Measurements from ENCODE around the gene MFGE8. TPM values are rescaled to one million over a fixed set of nuclear protein-coding genes. Genes with fewer than 3 reads are reported as not detected.

The MFGE8 gene
- total RNA-seq, 6 donors from 2014 or later = 87.8 to 423 (median 144) TPM

GRCh38 chr15:88859550-88859949, 53.6 kb downstream of the MFGE8 start:
- Histone ChIP-seq H3K4me3 (no peak overlapping the region), H3K9me3 (no peaks in the 10 kb centered on the region), H3K27me3 (no peaks in the 10 kb centered on the region), H3K36me3 (no peaks in the 10 kb centered on the region), H3K27ac (no peak overlapping the region), H3K4me1 (no peaks in the 10 kb centered on the region)
- ATAC-seq (ENCODE audit: low FRiP score in 2 of 2) (no peak), DNase-seq (no peak)
- TF ChIP-seq POLR2A (IDR thresholded peaks at IDR 0.05) = no peak
- 38 to 59% methylated on average over 7 of the region's 7 CpGs for WGBS, 2 donors

- WGBS, 2 donors = 60 to 92% methylated on average over 1 to 11 of the region's 11 CpGs
- Histone ChIP-seq H3K9me3 (no peaks in the 10 kb centered on the region), H3K27me3 (no peaks in the 10 kb centered on the region), H3K27ac (no peak overlapping the region), H3K4me3 (no peak overlapping the region), H3K36me3 (no peaks in the 10 kb centered on the region), H3K4me1 (no peaks in the 10 kb centered on the region)
- ATAC-seq (ENCODE audit: low FRiP score in 2 of 2) (no peak), DNase-seq (no peak)
- no peak for TF ChIP-seq POLR2AphosphoS5 (IDR thresholded peaks at IDR 0.05)
- TF ChIP-seq CTCF (IDR thresholded peaks at IDR 0.05) = no peak
- TF ChIP-seq POLR2A (IDR thresholded peaks at IDR 0.05) = no peak
- TF ChIP-seq EP300 (IDR thresholded peaks at IDR 0.05) = no peak
Measured at GRCh38 chr15:88858934-88859333, 54.2 kb downstream of the MFGE8 start.

GRCh38 chr15:88852476-88852875, 60.7 kb downstream of the MFGE8 start:
- DNase-seq (no peak), ATAC-seq (ENCODE audit: low FRiP score in 2 of 2) (no peak)
- no peak overlapping the region for H3K27ac ChIP-seq
- H3K36me3 ChIP-seq = no peaks in the 10 kb centered on the region
- H3K4me1 ChIP-seq = no peaks in the 10 kb centered on the region
- no peaks in the 10 kb centered on the region for H3K9me3 ChIP-seq
- H3K27me3 ChIP-seq = peaks cover 0 to 6% (median 0%) of the 10 kb centered on the region in 4 donors
- H3K4me3 ChIP-seq = no peak overlapping the region
- TF ChIP-seq CTCF (IDR thresholded peaks at IDR 0.05) = no peak
- TF ChIP-seq EP300 (IDR thresholded peaks at IDR 0.05) = no peak
- no peak for TF ChIP-seq POLR2AphosphoS5 (IDR thresholded peaks at IDR 0.05)
- no peak for TF ChIP-seq POLR2A (IDR thresholded peaks at IDR 0.05)

- Histone ChIP-seq H3K36me3 (no peaks in the 10 kb centered on the region), H3K4me3 (no peak overlapping the region), H3K9me3 (no peaks in the 10 kb centered on the region), H3K4me1 (no peaks in the 10 kb centered on the region), H3K27ac (no peak overlapping the region), H3K27me3 (peaks cover 0 to 6% (median 0%) of the 10 kb centered on the region in 4 donors)
- peak in 1 of 2 donors; percentile 74 for DNase-seq
- whole genome bisulfite sequencing, 2 donors = 55 to 87% methylated on average over 2 to 21 of the region's 22 CpGs
- no peak for TF ChIP-seq POLR2A (IDR thresholded peaks at IDR 0.05)
- no peak for TF ChIP-seq EP300 (IDR thresholded peaks at IDR 0.05)
- TF ChIP-seq POLR2AphosphoS5 (IDR thresholded peaks at IDR 0.05) = no peak
- no peak for ATAC-seq (ENCODE audit: low FRiP score in 2 of 2)
Measured at GRCh38 chr15:88849376-88850072, 63.7 kb downstream of the MFGE8 start.

Other genes with a start within 250 kb of the MFGE8 start
- 1 to 10 TPM in 1 of 6 donors, under 1 TPM in 2, not detected in 3; 0.24 to 1.6 (median 0.46) TPM for gene ACAN, start 109.9 kb downstream of the MFGE8 start, total RNA-seq
- 10 to 100 TPM in 1 of 6 donors, 1 to 10 TPM in 5; 1.7 to 23.0 (median 4.6) TPM for gene HAPLN3, start 17.8 kb downstream of the MFGE8 start, total RNA-seq
- 100 to 1,000 TPM in 5 of 6 donors, 10 to 100 TPM in 1; 84.1 to 230 (median 174) TPM for gene ABHD2, start 175.1 kb upstream of the MFGE8 start, total RNA-seq